Transverse colon (tissue), 4 donors: ENCODE data around the gene FYCO1.

Experiments used
- EP300 ChIP-seq: sonication (generic); formaldehyde crosslinking; IDR thresholded peaks from one replicate; pipeline ENCODE4 v1.6.1; 2017; ENCODE audit warnings: antibody characterized with exemption, low read depth
- POLR2A ChIP-seq: fragments of 450-650 bp; IDR thresholded peaks from one replicate; pipeline ENCODE4 v1.6.1; 2016; ENCODE audit warnings: antibody characterized with exemption, mild to moderate bottlenecking, moderate library complexity
- POLR2AphosphoS5 ChIP-seq, 3 donors: sonication (generic); formaldehyde crosslinking; IDR thresholded peaks; one replicate each; pipeline ENCODE4 v1.6.1; 2016; ENCODE audit warnings: antibody characterized with exemption in 3 of 3
- TF ChIP-seq, protein P1 (sequence below), 5 experiments: fragments of 200-600 bp in 3 of 5; fragments of 450-650 bp in 2 of 5; sonication (generic) in 3 of 5; IDR thresholded peaks; 1 replicate in 2 of 5; 2 replicates in 3 of 5; pipeline ENCODE4 v1.5.1; 2016 to 2017; ENCODE audit warnings: antibody characterized with exemption in 5 of 5, inconsistent platforms in 3 of 5, mild to moderate bottlenecking in 2 of 5, moderate library complexity in 1 of 5

DNA sequence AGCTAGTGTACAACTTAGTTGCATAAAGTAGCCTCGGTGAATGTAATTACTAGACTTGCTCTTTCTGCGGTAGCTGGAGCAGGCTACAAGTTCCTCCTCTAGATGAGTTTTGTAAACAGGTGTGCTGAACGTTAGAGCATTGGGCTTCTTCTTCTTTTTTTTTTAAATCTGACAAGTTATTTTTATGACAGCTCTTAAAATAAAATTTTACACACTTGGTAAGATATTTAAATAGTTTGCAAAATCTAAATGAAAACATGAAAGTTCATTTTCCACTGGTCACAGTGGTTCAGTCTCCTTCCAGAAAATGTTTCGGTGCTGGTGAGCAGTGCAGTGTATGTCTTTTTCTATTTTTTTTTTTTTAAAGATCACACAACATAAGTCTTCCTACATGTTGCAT is 106.3 kb downstream of the FYCO1 start:
- TF ChIP-seq, protein P1, sequence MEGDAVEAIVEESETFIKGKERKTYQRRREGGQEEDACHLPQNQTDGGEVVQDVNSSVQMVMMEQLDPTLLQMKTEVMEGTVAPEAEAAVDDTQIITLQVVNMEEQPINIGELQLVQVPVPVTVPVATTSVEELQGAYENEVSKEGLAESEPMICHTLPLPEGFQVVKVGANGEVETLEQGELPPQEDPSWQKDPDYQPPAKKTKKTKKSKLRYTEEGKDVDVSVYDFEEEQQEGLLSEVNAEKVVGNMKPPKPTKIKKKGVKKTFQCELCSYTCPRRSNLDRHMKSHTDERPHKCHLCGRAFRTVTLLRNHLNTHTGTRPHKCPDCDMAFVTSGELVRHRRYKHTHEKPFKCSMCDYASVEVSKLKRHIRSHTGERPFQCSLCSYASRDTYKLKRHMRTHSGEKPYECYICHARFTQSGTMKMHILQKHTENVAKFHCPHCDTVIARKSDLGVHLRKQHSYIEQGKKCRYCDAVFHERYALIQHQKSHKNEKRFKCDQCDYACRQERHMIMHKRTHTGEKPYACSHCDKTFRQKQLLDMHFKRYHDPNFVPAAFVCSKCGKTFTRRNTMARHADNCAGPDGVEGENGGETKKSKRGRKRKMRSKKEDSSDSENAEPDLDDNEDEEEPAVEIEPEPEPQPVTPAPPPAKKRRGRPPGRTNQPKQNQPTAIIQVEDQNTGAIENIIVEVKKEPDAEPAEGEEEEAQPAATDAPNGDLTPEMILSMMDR (IDR thresholded peaks at IDR 0.05): no peak
- TF ChIP-seq POLR2AphosphoS5 (IDR thresholded peaks at IDR 0.05) (no peak), POLR2A (no peak), EP300 (no peak)
